ENCODE data around the gene SLC7A10.
A peak's percentile ranks its signal among the peaks of the same experiment; 100 is the strongest.

SLC7A10 gene

DNA sequence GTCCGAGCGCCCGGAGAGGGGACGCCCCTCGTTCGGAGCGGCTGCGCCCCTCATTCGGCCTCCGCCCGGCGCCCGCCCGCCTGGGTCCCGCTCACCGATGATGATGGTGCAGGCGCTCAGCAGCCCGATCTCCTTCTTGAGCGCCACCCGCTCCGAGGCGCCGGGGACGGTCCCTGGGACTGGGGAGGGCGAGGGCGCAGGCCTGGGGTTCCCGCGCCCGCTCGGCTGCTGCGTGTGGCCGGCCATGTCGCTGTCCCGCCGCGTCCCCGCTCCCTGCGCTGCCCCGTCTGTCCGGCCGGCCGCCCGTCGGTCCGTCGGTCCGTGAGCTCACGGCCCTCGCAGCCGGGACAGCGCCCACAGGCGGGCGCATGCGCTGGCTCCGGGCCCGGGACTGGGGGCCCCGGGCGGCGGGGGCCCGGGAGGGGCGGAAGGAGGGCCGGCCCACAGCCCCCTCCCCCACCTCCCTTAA is at the start of gene SLC7A10:
TSS of gene SLC7A10 (minus strand) at position 393 of the 469 bp plus-strand sequence. CDS start at position 246, 147 bp downstream.
- no peak for DNase-seq

DNA sequence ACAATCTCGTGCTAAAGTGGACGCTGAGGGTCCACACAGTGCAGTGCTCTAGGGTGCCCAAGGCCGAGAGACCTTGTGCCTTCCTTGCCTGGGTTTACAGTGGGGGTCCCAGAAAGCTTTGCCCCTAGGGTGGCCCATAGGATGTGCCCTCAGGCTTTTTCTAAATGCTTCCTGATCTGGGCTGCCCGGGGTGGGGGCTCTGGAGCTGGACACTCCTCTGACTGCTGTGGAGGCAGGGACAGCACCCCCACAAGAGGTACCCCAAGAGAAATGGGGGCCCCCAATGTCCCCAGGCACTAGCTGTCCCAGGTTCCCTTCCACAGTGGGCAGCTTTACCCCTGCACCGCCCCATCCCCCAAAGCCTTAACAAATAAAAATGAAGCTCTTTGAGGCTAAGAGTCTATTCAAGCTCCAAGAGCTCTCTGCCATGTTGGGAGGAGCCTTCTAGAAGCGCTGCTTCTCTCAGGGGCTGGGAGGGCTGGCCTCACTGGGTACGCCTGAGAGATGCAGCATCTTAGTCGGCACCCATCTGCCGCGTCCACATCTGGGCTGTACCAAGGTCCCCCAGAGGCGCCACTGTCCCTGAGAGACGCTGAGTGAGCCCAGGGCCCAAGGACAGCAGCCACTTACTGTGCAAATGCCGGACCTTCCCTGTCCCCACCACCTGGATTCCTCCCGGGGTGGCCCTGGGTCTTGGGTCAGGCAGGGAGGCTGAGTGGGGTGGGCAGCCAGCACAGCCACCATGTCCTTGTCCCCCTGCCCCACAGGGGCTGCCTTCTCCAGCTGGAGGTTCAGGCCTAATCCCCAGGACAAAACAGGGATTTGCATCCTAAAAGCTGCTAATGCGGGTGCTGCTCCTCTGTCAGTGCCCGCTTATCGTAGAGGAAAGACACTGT is 49.3 kb upstream of the SLC7A10 start:
- DNase-seq = no peak

- DNase-seq = peak; percentile 19 to 29
These were observed 48.4 kb upstream of the SLC7A10 start for GRCh38 chr19:33273881-33274662.

DNA sequence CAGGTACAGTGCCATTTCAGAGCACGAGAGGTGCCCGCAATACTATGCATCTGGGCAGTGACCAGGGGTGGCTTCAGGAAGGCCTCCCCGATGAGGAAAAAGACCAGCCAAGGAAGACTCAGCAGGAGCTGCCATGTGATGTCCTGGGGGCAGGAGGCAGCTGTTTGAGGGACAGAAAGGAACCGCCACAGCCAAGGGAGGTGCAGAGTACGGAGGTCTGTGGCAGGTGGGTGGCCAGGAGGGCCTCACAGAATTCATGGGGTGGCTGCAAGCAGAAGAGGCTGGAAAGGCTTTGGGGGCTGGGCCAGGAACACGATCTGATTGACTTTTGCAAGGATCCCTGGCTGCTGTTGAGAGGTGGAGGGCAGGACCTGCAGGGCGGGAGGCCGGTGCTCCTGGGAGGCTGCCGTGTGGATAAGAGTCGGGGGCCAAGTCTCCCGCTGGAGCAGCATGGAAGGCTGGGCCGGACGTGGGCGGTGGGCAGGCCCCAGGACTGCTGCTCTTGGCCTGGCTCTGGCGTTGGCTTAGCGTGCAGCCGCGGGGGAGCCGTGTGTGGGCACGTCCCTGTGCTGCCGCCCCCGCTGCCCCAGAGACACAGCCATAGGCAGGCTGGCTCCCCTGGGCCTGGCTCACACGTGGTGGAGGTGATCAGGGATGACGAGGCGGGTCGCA is 47.6 kb upstream of the SLC7A10 start:
- DNase-seq = no peak

DNA sequence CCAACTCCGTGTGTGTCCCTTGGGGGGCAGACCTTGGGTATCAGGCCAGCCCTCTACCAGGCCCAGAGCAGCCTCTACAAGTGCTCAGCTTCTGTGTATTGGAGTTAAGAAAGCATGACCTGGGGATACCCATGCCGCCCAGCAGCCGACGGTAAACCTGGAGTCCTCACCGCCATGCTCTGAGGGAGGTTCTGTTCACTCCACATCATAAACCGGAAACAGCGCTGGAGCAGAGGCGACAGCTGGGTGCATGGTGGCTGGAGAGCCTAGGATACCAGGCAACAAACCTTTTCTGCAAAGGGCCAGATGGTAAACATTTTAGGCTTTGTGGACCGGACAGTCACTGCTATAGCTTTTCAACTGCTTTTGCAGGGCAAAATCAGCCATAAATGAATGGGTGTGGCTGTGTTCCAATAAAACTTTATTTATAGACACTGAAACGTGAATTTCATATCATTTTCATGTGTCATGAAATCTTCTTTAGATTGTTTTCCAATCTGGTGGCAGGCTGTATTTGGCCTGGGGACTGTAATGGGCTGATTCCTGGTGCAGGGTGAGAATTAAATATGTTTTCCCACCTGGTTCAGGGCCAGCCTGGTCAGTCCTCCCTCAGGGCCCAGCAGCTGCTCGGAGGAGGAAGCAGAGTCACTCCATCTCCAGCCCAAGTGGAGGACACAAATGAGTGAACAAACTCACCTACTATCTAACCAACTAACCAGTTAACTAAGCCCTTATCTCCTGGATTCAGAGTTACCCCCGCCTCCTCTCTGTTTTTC is 45.8 kb upstream of the SLC7A10 start:
- no peak for DNase-seq

DNA sequence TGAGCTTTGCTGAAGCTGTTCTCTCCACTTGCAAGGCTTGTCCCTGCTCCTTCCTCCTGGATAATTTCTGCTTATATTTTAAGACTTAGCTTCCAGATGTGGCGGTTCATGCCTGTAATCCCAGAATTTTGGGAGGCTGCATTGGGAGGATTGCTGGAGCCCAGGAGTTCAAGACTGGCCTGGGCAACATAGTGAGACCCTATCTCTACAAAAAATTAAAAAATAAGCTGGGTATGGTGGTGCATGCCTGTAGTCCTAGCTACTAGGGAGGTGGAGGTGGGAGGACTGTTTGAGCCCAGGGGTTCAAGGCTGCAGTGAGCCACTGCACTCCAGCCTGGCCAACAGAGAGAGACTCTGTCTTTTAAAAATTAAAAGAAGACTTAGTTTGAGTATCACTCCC is 45.1 kb upstream of the SLC7A10 start:
- no peak for DNase-seq

GRCh38 chr19:33269016-33269415 is 43.4 kb upstream of the SLC7A10 start:
- no peak for DNase-seq

- DNase-seq = no peak
These were observed 42.7 kb upstream of the SLC7A10 start for GRCh38 chr19:33268162-33268991.

DNA sequence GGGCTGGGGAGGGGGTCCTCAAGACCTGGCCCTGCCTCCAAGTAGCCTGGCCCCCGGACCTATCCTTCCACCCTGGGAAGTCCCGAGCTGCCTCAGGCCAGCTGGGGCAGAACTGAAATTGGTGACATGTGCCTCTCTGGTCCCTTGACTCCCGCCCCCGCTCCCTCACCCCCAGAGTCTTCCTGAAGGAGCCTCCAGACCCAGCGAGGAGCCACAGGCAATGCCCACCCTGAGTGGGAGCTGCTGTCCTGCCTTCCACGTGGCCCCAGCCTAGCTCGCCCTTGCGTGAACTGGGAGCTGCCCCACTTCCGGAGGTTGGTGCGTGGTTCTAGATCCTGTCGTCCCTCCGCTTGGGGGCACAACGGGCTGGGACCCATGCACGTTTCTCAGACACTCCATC is 42.1 kb upstream of the SLC7A10 start:
- no peak for DNase-seq

GRCh38 chr19:33266974-33267484 is 41.4 kb upstream of the SLC7A10 start:
- DNase-seq = no peak

GRCh38 chr19:33264881-33265445 is 39.3 kb upstream of the SLC7A10 start:
- DNase-seq = no peak

GRCh38 chr19:33263325-33264023 is 37.8 kb upstream of the SLC7A10 start:
- no peak for DNase-seq

DNA sequence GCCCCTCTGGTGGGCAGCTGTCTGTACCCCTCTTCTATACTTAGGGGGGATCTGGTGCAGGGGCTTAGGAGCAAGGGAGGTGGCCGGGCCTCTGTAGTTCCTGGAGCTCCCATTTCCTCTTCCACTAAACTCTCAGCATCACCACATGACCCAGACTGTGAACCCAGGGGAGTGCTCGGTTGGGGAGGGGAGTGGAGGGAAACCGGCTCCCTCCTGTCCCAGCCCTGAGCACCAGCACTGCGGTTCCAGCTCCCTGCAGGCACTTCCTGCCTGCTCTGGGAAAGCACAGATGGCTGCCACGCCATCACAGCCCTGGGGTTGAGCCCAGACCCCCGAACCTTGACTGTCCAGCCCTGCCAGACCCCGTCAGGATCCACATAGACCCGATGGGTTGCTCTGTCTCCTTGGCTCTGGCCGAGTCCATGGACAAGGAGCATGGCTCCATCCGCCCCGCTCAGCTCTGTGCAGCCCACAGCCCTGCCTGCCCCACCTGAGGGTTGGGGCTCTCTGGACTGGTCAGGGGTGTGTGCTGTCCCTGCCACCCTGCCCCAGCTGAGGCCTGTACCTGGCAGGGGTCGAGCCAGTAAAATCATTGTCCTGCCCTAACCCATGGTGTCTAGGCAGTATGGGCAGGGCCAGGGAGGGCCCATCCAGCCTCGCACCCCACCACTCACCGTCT is 36.0 kb upstream of the SLC7A10 start:
- no peak for DNase-seq

GRCh38 chr19:33260628-33261418 is 35.2 kb upstream of the SLC7A10 start:
- DNase-seq = no peak

- DNase-seq = no peak
These were observed 33.9 kb upstream of the SLC7A10 start for GRCh38 chr19:33259539-33259938.

DNA sequence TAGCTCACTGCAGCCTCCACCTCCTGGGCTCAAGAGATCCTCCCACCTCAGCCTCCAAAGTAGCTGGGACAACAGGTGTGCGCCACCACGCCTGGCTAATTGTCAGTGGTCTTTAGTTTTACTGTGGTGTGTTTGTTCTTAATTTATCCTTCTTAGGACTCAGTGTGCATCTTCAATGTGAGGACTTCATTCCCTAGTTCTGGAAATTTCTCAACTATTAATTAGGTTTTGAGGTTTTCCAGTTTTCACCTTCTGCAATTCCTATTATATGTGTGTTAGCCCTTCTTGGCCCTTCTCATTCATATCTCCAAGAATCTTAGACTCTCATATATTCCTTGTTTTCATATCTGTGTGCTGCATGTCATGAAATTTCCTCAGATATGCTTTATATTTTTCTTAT is 32.2 kb upstream of the SLC7A10 start:
- no peak for DNase-seq

- DNase-seq = no peak
These were observed 30.6 kb upstream of the SLC7A10 start for GRCh38 chr19:33256261-33256660.

DNA sequence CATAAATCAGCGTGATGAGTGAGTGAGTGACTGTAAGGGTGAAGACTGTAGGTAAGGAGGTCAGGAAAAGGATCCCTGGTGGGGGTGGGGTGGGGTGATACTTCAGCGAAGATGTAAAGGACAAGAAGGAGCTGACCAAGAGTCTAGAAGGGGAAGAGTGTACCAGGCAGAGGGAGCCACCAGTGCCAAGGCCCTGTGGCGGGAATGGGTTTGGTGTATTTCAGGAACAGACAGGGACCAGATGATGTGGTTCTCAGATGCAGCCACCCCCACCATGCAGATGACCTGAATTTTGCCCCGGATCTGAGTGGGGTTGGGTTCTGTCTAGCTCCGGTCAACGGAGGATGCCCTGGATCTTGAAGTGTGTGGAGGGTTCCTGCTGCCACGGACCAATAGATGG is 30.1 kb upstream of the SLC7A10 start:
- no peak for DNase-seq

Measured in CD4-positive, alpha-beta T cell treated with Interferon alpha-2 for 1 hour (primary cell).